GM18517 (cell line): Measurements from ENCODE around the gene RYR1.

ENCODE experiments used
- ATAC-seq: cut with Tn5 transposase; IDR thresholded peaks from one replicate; pipeline ENCODE4 v1.9.1; 2021; ENCODE audit warnings: mild to moderate bottlenecking, moderate library complexity; ENCODE audit not compliant: unreplicated experiment

RYR1 gene

GRCh38 chr19:38433268-38433733, at the start of gene RYR1:
Gene RYR1, plus strand, starts transcription at chr19:38433691. Its CDS starts 139 bp downstream, at chr19:38433830.
- ATAC-seq: no peak

GRCh38 chr19:38383743-38384142, 49.7 kb upstream of the RYR1 start:
- ATAC-seq: no peak

GRCh38 chr19:38384209-38385027, 49.1 kb upstream of the RYR1 start:
- no peak for ATAC-seq

- no peak for ATAC-seq
Measured at GRCh38 chr19:38385057-38385803, 48.3 kb upstream of the RYR1 start.

GRCh38 chr19:38385804-38386257, 47.7 kb upstream of the RYR1 start:
- no peak for ATAC-seq

GRCh38 chr19:38386300-38386970, 47.1 kb upstream of the RYR1 start:
- ATAC-seq: no peak

GRCh38 chr19:38386971-38387549, 46.4 kb upstream of the RYR1 start:
- no peak for ATAC-seq

GRCh38 chr19:38387550-38388348, 45.7 kb upstream of the RYR1 start, which contains the start of gene GGN:
Gene GGN, minus strand, starts transcription at chr19:38388034. Its CDS starts 773 bp downstream, at chr19:38387261.
- no peak for ATAC-seq

GRCh38 chr19:38388349-38389100, 45.0 kb upstream of the RYR1 start, which contains the start of gene SPRED3:
Gene SPRED3, plus strand, starts transcription at chr19:38388697. Its CDS starts 1,606 bp downstream, at chr19:38390303.
- no peak for ATAC-seq

GRCh38 chr19:38389101-38389925, 44.2 kb upstream of the RYR1 start:
- no peak for ATAC-seq

- ATAC-seq: no peak
Measured at GRCh38 chr19:38389957-38390924, 43.2 kb upstream of the RYR1 start.

GRCh38 chr19:38391911-38392464, 41.5 kb upstream of the RYR1 start:
- ATAC-seq: no peak

- no peak for ATAC-seq
Measured at GRCh38 chr19:38392707-38393308, 40.7 kb upstream of the RYR1 start.

GRCh38 chr19:38394488-38394887, 39.0 kb upstream of the RYR1 start:
- ATAC-seq: no peak

GRCh38 chr19:38395381-38396114, 37.9 kb upstream of the RYR1 start:
- ATAC-seq: no peak

GRCh38 chr19:38399081-38399480, 34.4 kb upstream of the RYR1 start:
- ATAC-seq: no peak
